ENCODE data around the gene TTLL1.
A peak's percentile ranks its signal among the peaks of the same experiment; 100 is the strongest.
"Not testable (repeated sequence)": the region's sequence is repeated elsewhere in the genome, so short reads cannot be mapped to it uniquely, and the experiment has no call there.

Gene TTLL1

DNA sequence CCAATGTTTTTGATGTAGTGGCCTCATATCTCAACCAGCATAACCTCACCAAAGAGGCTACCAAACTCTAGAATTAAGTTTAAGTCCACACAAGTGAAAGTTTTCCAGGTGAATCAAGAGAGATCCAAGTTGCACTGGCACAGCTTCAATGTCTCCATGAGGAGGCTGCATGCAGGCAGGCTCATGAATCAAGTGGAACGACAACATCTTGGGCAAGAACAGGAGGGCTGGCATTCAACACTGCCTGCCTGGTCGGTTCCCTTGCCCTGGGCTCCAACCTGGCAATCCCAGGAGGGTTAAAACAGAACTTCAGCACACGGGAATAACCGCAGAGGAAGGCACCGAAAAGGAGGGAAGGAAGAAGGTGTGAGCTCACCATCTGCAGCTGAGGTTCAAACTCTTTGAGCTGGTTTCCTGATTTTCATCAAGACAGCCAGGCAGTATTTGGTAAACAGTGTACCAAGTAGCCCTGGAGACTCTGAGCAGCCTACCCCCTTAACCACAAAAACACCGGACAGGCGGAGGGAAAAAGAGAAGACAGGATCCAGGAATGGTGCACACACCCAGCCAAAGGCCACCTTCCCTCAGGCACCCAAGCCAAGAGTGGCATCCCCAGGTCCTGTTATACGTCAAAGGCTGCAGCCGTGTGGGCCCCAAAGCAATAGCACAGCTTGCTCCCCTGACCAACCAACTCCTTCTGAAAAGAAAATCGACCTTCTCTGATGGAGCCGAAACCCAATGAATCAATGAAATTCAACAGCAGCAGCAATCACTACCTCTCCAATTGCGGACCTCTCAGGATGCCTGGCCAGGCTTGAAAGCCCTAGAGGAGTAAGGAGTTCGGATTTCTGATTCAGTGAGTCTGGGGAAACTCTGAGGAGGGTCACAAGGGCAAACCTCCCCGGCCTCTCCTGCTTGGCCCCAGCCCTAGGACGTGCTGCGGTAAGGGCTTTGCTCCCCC is 75.6 kb downstream of the TTLL1 start:
- DNase-seq (ENCODE audit: low spot score): no peak

DNA sequence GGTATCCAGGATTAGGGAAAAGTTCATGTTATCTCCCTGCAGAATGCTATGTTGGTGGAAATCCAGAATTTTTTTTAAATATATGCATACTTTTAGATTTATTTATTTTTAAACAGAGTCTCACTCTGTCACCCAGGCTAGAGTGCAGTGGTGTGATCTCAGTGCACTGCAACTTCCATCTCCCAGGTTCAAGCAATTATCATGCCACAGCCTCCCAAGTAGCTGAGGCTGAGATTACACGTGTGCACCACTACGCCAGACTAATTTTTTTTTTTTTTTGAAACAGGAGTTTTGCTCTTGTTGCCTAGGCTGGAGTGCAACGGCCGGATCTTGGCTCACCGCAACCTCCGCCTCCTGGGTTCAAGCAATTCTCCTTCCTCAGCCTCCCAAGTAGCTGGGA is 76.8 kb downstream of the TTLL1 start:
- no peak for DNase-seq (ENCODE audit: low spot score)

DNA sequence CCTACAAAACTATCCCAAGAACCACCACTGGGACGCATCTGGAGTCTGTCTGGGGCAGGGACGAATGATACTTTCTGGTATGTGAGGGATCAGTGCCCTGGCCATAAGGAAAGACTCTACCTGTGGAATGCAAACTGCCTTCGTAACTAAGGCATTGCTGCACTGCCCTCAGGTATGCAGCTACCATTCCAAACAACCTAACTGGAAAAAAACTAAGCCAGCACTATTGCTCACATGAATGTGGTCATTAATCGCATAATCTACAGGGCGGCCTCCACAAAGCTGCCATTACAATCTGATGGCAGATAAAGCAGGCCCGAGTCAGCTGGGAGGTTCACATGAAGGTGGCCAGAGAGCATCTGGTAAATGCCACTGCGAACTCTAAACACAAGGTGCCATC is 78.1 kb downstream of the TTLL1 start:
- peak; percentile 11 for DNase-seq (ENCODE audit: low spot score)

DNA sequence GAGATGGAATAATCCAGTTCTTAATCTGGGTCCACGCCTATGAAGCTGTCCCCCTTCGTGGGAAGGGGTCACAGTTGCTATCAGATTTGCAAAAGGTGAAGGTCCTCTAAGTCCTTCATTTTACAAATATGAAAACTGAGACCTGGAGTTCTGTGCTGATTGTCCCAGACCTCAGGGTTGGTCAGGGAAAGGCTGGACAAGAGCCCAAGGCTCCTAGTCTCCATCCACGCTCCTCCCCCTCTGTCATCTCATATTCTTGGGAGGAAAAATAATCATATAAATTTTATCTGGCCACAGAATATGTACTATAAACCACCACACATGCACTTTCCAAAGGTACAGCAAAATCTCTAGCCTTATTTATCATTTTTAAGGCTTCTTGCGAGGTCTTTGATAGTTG is 79.7 kb downstream of the TTLL1 start:
- DNase-seq (ENCODE audit: low spot score): no peak

DNA sequence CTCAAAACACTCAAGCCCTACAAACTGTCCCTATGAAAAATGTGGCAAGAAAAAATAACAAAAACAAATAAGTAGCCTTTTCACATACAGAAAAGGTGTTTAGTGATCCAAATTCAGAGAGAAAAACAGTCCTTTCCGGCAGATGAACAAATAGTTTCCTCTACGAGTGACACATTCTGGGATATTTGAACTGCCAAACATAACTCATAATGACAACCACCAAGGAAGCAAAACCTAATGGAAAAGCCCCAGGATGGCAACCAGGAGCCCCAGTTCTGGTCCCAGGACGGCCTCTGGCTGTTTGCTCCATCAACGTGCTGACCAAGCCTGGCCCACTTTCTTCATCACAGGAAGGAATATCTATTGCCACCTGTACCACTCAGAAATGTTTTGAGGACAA is 80.3 kb downstream of the TTLL1 start:
- no peak for DNase-seq (ENCODE audit: low spot score)

DNA sequence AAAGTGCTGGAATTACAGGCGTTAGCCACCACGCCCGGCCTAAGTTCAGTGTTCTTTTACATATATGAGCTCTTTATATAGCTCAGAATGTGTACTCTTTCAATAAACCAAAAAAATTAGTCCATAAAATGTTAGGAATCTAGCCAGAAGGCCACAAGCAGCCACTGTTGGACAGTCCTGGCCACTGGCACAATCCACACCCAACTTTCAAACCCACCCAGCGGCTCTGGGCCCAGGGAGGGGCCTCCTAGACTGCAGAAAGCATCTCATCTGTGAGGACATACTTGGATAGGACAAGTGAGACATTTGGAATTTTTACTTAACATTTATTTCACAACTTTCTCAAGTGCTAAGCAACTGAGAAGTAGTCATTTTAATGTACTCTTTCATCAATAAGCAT is 80.7 kb downstream of the TTLL1 start:
- DNase-seq (ENCODE audit: low spot score): no peak

DNA sequence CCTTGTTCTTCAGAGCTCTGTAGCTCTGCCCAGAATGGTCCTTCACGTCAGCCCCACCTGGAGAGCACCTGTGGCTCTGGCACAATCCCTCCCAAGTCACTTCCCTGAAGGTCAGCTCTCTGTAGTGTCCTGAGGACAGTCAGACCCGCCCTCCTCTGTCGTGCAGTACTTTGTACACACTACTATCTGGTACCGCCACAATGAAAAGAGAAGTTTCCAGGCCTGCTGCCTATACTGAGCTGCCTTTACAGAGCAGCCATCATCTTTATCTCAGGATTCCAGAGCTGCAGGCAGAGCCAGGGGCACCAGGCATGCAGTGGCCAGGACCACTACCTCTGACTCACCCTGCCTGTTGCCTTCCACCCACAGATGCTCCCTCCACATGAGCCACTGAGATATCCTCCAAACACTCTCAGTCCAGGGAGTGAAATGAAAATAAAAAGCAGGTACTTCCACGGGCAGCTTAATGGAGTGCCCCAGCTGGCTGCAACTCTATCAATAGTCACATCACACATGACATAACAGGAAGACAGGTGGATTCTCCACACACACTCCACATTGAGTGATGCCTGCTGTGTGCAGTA is 81.6 kb downstream of the TTLL1 start:
- peak; percentile 53 for DNase-seq (ENCODE audit: low spot score)

DNA sequence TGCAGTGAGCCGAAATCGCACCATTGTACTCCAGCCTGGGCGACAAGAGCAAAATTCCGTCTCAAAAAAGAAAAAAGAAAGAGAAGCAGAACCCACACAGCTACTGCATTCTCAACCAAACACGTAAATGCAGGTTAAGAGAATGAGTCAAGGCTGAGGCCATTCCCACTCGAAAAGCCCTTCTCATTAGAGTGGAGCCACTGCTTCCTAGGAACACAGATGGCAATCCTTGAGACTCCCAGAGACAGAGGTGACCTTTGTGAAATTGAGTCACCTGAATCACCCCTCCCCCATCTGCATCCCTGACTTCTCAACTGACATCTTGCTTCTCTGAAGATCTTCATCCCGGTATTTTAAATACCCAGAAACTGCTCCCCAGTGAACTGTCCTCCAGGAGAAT is 82.4 kb downstream of the TTLL1 start:
- DNase-seq (ENCODE audit: low spot score): no peak

DNA sequence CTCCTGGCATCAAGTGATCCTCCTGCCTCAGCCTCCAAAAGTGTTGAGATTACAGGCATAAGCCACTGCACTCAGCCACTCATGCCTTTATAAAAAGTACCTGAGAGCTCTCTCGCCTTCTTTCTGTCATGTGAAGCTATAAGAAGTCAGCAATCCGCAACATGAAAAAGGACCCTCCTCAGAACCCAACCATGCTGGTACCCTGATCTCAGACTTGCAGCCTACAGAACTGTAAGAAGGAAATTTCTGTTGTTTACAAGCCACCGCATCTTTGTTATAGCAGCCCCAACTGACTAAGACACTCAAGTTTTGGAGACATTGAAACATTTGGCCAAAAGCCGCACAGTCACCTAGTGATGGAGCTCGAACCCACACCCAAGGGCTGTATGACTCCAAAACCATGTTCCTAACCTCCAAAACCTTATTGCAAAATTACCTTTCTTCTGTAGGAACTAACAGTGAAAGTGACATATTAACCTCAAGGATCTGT is 83.1 kb downstream of the TTLL1 start:
- DNase-seq (ENCODE audit: low spot score): no peak

DNA sequence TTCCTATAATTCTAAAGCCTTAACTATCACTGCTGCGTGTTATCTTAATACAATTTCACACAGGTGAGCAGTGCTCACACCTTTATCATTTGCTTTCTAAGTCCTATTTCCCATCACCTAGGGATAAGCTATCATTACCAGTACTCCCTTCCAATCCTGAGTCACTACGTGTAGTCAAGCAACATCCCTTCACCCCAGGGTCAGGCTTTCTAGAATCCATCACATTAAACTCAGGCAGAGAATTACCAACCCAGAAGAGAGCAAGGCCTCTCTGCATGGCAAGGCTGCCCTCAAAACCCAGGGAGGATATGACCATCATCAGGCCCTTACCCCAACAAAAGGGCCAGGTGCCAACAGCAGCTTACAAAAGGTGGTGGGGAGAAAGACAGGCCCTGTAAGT is 84.1 kb downstream of the TTLL1 start:
- no peak for DNase-seq (ENCODE audit: low spot score)

DNA sequence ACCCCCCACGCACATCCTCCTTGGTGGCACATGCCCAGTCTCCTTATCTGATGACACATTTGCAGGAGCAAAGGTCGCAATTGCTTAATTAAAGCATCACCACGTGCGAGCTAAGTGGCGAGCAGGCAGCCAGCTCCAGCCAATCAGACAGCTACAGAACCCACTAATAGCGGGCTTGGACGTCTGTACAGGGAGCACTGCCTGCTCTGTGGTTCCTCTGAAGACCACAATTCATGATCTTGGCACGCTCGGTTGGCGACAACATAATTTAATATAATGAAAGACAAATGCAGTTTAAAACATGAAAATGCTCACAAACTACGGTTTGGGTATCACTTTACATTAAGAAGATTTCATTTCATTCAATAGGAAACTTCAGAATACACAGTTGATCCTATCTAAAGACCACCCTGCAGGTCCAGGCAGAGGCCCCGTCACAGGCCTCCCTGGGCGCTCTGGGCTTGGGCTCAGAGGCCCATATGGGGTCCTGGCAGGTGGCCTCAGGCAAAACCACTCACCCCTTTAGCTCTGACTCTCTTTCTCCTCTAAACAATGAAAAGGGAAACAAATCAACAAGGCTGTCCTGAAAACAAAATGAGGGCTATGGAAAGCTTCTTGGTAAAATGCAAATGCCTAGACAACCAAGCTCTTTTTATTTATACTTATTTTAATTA is 84.7 kb downstream of the TTLL1 start:
- no peak for DNase-seq (ENCODE audit: low spot score)

DNA sequence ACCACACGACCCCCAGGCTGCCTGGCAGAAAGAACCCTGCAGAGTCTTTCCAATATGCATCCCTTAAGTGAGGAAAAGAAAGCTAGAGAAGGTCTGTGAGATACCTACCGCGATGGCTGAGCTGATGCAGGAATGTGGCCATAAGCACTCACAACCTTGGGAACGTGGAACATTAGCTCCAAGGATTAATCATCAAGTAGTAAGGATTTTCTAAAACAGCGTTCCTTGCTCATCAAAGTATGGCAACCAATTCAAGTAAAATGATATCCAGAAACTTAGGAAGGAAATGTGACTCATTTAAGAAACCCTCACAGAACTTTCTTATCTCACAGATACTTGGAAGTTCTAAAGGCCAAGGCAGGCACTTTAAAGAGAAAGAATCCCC is 87.0 kb downstream of the TTLL1 start:
- no peak for DNase-seq (ENCODE audit: low spot score)

DNA sequence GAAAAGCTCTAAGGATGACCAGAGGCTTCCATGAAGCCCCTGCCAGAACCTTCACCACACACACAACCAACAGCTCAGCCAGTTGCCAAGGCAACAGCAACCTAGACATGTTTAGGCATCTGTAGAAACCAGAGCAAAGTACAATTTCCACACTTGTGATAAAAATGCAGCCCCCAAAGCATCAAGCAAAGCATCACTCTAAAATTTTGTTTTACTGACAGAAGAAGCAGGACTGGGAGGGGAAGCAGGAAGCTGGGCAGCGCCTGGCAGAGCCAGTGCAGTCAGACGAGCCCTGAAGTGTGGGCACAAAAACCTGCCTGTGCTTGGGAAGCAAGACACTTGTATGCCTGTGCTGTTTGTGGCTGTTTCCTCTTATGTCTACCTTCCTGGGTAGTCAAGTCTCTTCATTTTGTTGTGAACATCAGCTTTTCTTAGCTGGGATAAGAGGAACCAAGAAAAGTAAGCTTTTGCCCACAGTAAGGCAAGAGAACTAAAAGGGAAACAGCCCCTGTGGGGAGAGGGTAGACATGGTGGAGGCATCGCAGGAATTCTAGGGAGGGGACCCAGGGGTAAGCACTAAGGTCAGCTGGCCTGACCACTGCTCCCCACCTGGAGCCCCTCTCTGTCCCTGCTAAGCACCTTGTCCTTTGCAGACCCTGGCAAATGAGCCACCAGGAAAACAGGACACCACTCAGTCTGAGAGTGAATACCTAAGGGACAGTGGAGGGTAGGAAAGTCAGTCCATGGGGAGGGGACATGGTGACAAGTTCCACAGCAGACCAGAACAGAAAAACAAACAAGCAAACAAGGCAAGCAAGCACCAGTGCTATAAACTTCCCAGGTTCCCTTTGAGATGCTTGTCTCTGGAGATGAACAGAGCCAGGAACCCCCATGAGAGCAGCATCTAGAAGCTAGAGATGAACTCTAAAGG is 87.7 kb downstream of the TTLL1 start:
- DNase-seq (ENCODE audit: low spot score): no peak

DNA sequence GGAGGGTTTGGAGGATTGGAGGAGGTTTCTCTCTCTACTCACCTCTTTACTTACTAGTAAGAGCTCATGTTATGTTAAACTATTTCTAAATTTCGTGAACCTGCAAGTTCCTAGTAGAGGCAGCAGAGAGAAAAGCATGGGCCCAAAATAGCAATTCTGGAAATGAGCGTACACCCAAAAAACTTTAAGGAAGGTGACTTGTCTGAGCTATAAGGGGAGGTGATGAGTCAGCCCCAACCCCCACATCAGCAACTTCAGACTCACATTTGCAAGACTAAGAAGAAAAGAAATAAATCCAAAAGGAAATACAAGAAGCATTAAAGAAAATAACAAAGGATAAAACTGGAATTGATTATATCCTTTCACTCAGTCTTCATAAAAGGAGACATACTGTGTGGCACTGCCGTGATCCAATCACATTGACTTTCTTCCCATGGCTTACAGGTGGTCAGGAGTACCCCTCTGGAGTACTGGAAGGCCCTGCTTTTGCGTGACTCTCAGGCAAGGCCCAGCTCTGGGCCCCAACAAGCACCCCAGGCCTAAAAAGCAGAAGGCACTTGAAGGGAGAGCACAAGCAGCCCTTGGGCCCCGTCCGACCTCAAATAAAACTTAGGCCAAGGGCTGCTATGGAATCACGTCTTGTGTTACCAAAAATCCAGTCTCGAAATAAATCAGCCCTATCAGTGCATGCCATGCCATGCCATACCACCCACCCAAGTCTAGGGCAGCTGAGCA is 88.6 kb downstream of the TTLL1 start:
- DNase-seq (ENCODE audit: low spot score): no peak

DNA sequence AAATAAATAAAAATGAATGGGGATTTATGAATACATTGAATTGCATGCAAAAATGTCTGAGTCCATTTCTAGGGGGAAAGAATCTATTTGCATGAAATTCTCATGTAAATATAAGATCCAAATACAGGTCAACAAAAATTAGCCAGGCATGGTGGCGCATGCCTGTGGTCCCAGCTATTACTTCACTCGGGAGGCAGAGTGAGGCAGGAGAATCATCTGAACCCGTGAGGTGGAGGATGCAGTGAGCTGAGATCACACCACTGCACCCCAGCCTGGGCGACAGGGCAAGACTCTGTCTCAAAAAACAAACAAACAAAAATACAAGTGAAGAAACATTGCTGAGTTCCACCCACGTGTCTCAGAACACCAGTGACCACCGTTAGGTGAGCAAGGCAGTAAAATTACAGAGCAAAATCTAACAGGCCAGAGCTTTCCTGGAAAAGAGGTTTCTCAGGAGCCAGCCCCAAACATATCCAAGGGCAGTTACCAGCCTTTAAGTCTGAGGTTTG is 91.6 kb downstream of the TTLL1 start:
- no peak for DNase-seq (ENCODE audit: low spot score)

DNA sequence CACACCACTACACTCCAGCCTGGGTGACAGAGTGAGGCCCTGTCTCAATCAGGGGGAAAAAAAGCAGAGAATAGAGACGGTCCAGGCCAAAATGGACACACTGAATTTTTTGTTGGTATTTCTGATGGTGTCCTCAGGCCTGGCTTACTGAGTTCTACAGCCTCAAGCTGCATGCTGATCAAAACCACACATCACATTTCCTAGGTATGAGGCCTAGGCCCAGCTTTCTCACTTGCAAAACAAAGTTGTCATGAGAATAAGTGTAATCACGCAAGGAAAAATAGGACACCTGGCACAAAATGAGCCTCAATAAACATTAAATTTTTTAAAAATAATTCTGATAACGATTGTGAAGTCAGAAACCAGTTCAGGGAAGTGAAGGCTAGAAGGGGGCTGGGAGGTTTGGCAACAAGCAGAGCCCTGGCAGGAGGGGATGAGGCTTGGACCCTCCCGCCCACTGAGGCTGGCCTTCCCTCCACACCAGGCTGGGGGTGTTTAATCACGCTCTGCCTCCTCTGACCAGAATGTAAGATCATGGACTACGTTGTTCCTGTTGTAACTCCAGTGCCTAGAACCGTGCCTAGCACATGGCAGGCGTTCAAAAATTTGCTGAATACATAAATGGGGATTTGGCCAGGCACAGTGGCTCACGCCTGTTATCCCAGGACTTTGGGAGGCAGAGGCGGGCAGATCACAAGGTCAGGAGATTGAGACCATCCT is 92.4 kb downstream of the TTLL1 start:
- DNase-seq (ENCODE audit: low spot score): no peak

DNA sequence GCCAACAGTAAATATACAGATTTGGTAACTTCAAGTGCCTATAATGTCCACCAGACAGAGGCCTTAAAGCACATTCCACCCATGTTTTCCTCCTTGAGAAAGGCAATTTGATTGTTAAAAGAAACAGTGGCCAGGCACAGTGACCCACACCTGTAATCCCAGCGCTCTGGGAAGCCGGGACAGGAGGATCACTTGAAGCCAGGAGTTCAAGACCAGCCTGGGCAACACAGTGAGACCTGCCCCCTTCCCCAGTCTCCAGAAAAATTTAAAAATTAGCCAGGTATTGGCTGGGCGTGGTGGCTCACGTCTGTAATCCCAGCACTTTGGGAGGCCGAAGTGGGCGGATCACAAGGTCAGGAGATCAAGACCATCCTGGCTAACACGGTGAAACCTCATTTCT is 93.5 kb downstream of the TTLL1 start:
- not testable (repeated sequence) for DNase-seq (ENCODE audit: low spot score)

DNA sequence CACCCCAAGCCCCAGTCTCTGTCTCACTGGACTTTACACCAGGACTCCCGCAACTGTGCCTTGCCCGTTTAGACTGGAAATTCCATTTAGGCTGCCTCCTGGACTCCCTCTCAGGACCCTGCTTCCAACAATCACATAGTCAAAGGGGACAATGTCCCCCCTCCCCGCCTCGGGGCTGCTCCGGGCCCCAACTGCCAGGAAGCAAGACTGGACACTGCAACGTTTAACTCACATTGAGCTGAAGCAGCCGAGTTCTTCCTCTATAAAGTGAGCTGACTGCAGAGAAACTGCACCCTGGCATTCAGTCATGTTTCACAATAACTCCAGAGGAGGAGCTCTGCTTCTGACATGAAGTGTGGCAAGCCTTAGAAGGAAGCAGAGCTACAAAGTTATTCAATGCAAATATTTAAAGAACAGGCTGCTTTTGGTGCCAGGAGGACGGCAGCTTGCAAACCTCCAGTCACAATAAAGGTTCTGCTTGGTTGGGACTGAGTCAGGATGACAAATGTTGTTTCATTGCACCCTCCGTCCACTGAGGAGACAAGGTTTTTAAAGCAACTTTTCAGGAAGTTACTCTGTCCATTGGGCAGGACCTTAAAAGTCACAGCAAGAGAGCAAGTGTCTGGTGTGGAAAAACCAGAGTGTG is 94.2 kb downstream of the TTLL1 start:
- DNase-seq (ENCODE audit: low spot score): peak; percentile 79

DNA sequence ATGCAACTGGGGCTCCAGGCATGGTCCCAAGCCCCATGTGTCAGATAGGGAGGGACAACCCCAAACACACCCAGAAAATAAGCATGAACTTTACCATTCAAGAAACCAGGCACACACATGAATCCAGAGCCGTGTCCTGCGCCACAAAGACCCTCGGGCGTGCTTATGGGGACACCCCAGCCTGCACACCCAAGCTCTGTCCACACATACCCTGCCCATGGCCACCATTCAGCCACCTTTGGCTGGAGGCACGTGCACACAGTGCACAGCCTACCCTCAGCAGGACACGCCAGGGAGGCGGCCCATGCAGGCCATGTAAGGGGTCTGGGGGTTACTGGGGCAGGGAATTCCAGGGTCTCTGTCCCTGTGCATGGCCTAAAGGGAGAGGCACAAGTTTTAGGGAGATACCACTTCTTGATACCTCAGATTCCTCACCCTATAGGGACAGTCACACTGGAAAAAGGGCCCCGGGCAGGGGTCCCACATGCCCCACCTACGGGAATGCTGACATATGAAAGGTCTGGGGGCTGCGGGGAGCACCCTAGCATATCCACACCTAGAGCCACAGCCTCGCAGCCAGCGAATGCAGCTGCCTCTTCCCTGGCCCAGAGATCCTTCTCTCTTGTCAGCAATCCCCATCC is 94.8 kb downstream of the TTLL1 start:
- DNase-seq (ENCODE audit: low spot score): no peak

Data from AG08396 (cell line).